Keratinocyte (primary cell): ENCODE results near the gene FKBP5. TPM values are rescaled to one million over a fixed set of nuclear protein-coding genes. Genes with fewer than 3 reads are reported as not detected.

Experiments used
- DNase-seq: peaks from one replicate; pipeline ENCODE4 v3.0.0-alpha.2; 2011; ENCODE audit warnings: low read depth, missing footprints, low spot score
- FAIRE-seq: peaks from 2 replicates; lab custom pipeline; 2011; peaks lifted over from hg19 to GRCh38; lab: Jason Lieb, UNC
- H2AFZ ChIP-seq: 2 replicates; pipeline ENCODE4 v1.6.0; 2012; ENCODE audit warnings: low read length, control low read depth, inconsistent platforms; ENCODE audit not compliant: control insufficient read depth
- H3K27ac ChIP-seq: 2 replicates; pipeline ENCODE4 v1.5.1; 2011; ENCODE audit warnings: low read length; ENCODE audit not compliant: control insufficient read depth, insufficient read depth
- H3K27me3 ChIP-seq: 3 replicates; pipeline ENCODE4 v1.6.0; 2011; ENCODE audit warnings: low read length; ENCODE audit not compliant: control insufficient read depth, insufficient read depth; ENCODE audit errors: extremely low read depth
- H3K36me3 ChIP-seq, 2 experiments: 2 replicates in 1 of 2; 3 replicates in 1 of 2; pipeline ENCODE4 v1.5.1; 2011; ENCODE audit warnings: low read length in 2 of 2, mild to moderate bottlenecking in 1 of 2; ENCODE audit not compliant: control insufficient read depth in 2 of 2, insufficient read depth in 2 of 2; ENCODE audit errors: extremely low read depth in 1 of 2
- H3K4me1 ChIP-seq: 3 replicates; pipeline ENCODE4 v1.5.1; 2011; ENCODE audit warnings: low read length; ENCODE audit not compliant: control insufficient read depth, insufficient read depth; ENCODE audit errors: extremely low read depth
- H3K4me2 ChIP-seq: 3 replicates; pipeline ENCODE4 v1.6.0; 2011; ENCODE audit warnings: low read depth, low read length; ENCODE audit not compliant: control insufficient read depth, insufficient read depth; ENCODE audit errors: extremely low read depth
- H3K4me3 ChIP-seq, 3 experiments: fragments of 200-600 bp in 1 of 3; sonication (generic) in 1 of 3; 2 replicates in 2 of 3; 3 replicates in 1 of 3; pipeline ENCODE4 v1.5.1; 2011 to 2016; ENCODE audit warnings: low read length in 3 of 3, mild to moderate bottlenecking in 3 of 3, control low read depth in 2 of 3, inconsistent platforms in 1 of 3, low read depth in 1 of 3, mixed read lengths in 1 of 3, mixed run types in 1 of 3, moderate library complexity in 1 of 3; ENCODE audit not compliant: control insufficient read depth in 2 of 3, insufficient read depth in 2 of 3; ENCODE audit errors: extremely low read depth in 1 of 3
- H3K79me2 ChIP-seq: 2 replicates; pipeline ENCODE4 v1.6.0; 2012; ENCODE audit warnings: low read length; ENCODE audit not compliant: control insufficient read depth, insufficient read depth
- H3K9ac ChIP-seq: 3 replicates; pipeline ENCODE4 v1.6.0; 2011; ENCODE audit warnings: low read length; ENCODE audit not compliant: control insufficient read depth, insufficient read depth; ENCODE audit errors: extremely low read depth
- H3K9me1 ChIP-seq: 3 replicates; pipeline ENCODE4 v1.6.0; 2011; ENCODE audit warnings: low read length; ENCODE audit not compliant: control insufficient read depth, insufficient read depth; ENCODE audit errors: extremely low read depth
- H3K9me3 ChIP-seq: 2 replicates; pipeline ENCODE4 v1.5.1; 2012; ENCODE audit warnings: low read depth, low read length; ENCODE audit not compliant: control insufficient read depth
- H4K20me1 ChIP-seq: 3 replicates; pipeline ENCODE4 v1.6.0; 2011; ENCODE audit warnings: low read length; ENCODE audit not compliant: control insufficient read depth, insufficient read depth; ENCODE audit errors: extremely low read depth
- CTCF ChIP-seq, 3 experiments: IDR thresholded peaks in 1 of 3; conservative IDR thresholded peaks in 1 of 3; optimal IDR thresholded peaks in 1 of 3; 2 replicates in 2 of 3; 3 replicates in 1 of 3; pipeline versions ENCODE3 to v1.5.1; 2011; ENCODE audit warnings: low read length in 3 of 3, mild to moderate bottlenecking in 3 of 3, moderate library complexity in 2 of 3, control low read depth in 1 of 3, inconsistent platforms in 1 of 3; ENCODE audit not compliant: insufficient read depth in 2 of 3; ENCODE audit errors: extremely low read depth in 1 of 3
- EZH2 ChIP-seq: IDR thresholded peaks from one replicate; pipeline ENCODE4 v1.6.1; 2012; ENCODE audit warnings: inconsistent platforms, mild to moderate bottlenecking, low read length, moderate library complexity
- dilution Hi-C: fragments of 300-500 bp; cut with MboI; formaldehyde crosslinking; loops from one replicate; pipeline ENCODE4 v1.7.0; 2020; ENCODE audit warnings: low sequenced_read_pairs; ENCODE audit not compliant: extremely low pct_ligation_motif_present
- polyA plus RNA-seq, 5 experiments: library from polyadenylated mRNA; depleted of rRNA in 3 of 5; stranded (reverse) in 3 of 5; stranded (forward) in 1 of 5; unstranded in 1 of 5; fragments of >200 nt; gene quantifications; 1 replicate in 1 of 5; 2 replicates in 3 of 5; 3 replicates in 1 of 5; pipeline versions ENCODE4 v1.2.1 to v1.2.3, GENCODE V29; 2011 to 2012; ENCODE audit warnings: missing spikeins in 2 of 5, low read depth in 1 of 5, low replicate concordance in 1 of 5

Gene FKBP5
- polyA plus RNA-seq, 1 donor (not counting 4 experiments of a cell fraction or from before 2014, with no cell fraction given) = 88.3 TPM

DNA sequence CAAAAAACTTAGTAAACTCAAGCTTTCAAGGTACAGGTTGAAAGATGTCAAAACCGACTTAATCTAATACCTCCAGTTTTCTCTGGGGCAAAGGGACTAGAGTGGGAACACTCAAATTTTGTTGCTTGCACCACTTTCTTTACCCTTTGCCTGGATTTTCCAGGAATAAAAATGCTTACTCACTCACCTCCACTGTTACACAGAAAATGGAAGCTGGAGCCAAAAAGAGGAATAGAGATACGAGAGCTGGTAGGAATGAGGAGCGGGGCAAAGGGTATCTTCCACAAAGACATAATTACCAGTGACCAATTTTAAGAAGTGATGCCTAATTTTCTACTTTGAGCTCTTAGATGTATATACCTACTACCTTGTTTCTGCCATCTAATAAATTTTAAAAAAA is 96.5 kb downstream of the FKBP5 start:
- no peak overlapping the region for H3K9ac ChIP-seq
- H3K9me1 ChIP-seq = peaks cover 4% of the 10 kb centered on the region
- no peaks in the 10 kb centered on the region for H4K20me1 ChIP-seq
- dilution Hi-C loops = no loop called here
- no peaks in the 10 kb centered on the region for H3K27me3 ChIP-seq
- peaks cover 5 to 11% of the 10 kb centered on the region in 2 experiments for H3K36me3 ChIP-seq
- DNase-seq (no peak), FAIRE-seq (no peak)
- H3K9me3 ChIP-seq = no peaks in the 10 kb centered on the region
- peaks cover 15% of the 10 kb centered on the region for H3K79me2 ChIP-seq
- H3K4me1 ChIP-seq = peaks cover 25% of the 10 kb centered on the region
- H2AFZ ChIP-seq = no peak overlapping the region
- TF ChIP-seq CTCF (optimal IDR thresholded peaks at IDR 0.05 in 1 of 3, IDR thresholded peaks at IDR 0.05 in 1 of 3, conservative IDR thresholded peaks at IDR 0.05 in 1 of 3; ENCODE audit: extremely low read depth in 1 of 3, insufficient read depth in 2 of 3, low read length in 3 of 3) (no peak), EZH2 (no peak)
- no peak overlapping the region for H3K4me3 ChIP-seq
- H3K27ac ChIP-seq = no peak overlapping the region
- no peak overlapping the region for H3K4me2 ChIP-seq

DNA sequence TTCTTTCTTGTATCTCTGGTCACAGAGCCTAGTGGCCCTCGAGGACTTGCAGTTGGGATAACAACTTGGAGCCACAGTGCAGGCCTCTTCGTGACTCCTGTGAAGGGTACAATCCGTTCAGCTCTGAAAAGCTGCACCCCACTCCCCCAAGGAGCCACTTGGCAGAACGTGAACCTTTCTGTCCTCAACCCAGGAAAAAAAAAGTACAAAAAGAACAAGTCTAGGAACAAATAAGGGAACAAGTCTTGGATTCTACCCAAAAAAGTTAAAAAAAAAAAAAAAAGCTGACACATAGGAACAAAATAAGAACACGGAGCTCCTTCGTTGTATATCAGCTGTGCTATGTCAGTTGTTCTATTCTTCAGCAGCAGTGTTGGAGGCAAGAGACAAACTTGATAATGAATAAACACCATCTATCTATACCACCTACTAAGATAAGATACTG is 98.1 kb downstream of the FKBP5 start:
- peaks cover 25% of the 10 kb centered on the region for H3K4me1 ChIP-seq
- peaks cover 15% of the 10 kb centered on the region for H3K79me2 ChIP-seq
- H3K4me3 ChIP-seq = no peak overlapping the region
- no peaks in the 10 kb centered on the region for H3K9me3 ChIP-seq
- H3K27me3 ChIP-seq = no peaks in the 10 kb centered on the region
- H2AFZ ChIP-seq = no peak overlapping the region
- TF ChIP-seq CTCF (optimal IDR thresholded peaks at IDR 0.05 in 1 of 3, IDR thresholded peaks at IDR 0.05 in 1 of 3, conservative IDR thresholded peaks at IDR 0.05 in 1 of 3; ENCODE audit: extremely low read depth in 1 of 3, insufficient read depth in 2 of 3, low read length in 3 of 3) (no peak), EZH2 (no peak)
- no peak overlapping the region for H3K4me2 ChIP-seq
- H3K36me3 ChIP-seq = peaks cover 7 to 11% of the 10 kb centered on the region in 2 experiments
- H3K27ac ChIP-seq = no peak overlapping the region
- no peaks in the 10 kb centered on the region for H4K20me1 ChIP-seq
- peaks cover 2% of the 10 kb centered on the region for H3K9me1 ChIP-seq
- DNase-seq (no peak), FAIRE-seq (no peak)
- no peak overlapping the region for H3K9ac ChIP-seq
- dilution Hi-C loops = no loop called here
